Measurements from ENCODE around the gene FRMPD2. TPM values are rescaled to one million over a fixed set of nuclear protein-coding genes. Genes with fewer than 3 reads are reported as not detected.

The FRMPD2 gene
- total RNA-seq, 1 donor from 2014 or later, result not detected

GRCh38 chr10:48296576-48297098, 22.1 kb upstream of the FRMPD2 start:
- no peaks in the 10 kb centered on the region for H3K36me3 Mint-ChIP-seq (ENCODE audit: low read depth)
- no peak for DNase-seq (ENCODE audit: low spot score)
- H3K27me3 Mint-ChIP-seq (ENCODE audit: low read depth), result peaks cover 3% of the 10 kb centered on the region
- H3K4me3 Mint-ChIP-seq (ENCODE audit: unreplicated experiment), result no peak overlapping the region
- no peak for TF ChIP-seq CTCF (IDR thresholded peaks at IDR 0.05)
- no peaks in the 10 kb centered on the region for H3K4me1 Mint-ChIP-seq (ENCODE audit: low read depth)
- H3K9me3 Mint-ChIP-seq (ENCODE audit: low read depth), result no peaks in the 10 kb centered on the region
- no peak overlapping the region for H3K27ac Mint-ChIP-seq (ENCODE audit: unreplicated experiment)

GRCh38 chr10:48294431-48294830, 19.9 kb upstream of the FRMPD2 start:
- no peak overlapping the region for H3K4me3 Mint-ChIP-seq (ENCODE audit: unreplicated experiment)
- no peak for DNase-seq (ENCODE audit: low spot score)
- H3K9me3 Mint-ChIP-seq (ENCODE audit: low read depth), result no peaks in the 10 kb centered on the region
- no peak overlapping the region for H3K27ac Mint-ChIP-seq (ENCODE audit: unreplicated experiment)
- H3K36me3 Mint-ChIP-seq (ENCODE audit: low read depth), result no peaks in the 10 kb centered on the region
- H3K27me3 Mint-ChIP-seq (ENCODE audit: low read depth), result no peaks in the 10 kb centered on the region
- H3K4me1 Mint-ChIP-seq (ENCODE audit: low read depth), result peaks cover 4% of the 10 kb centered on the region
- TF ChIP-seq CTCF (IDR thresholded peaks at IDR 0.05), result no peak

GRCh38 chr10:48292616-48293015, 18.1 kb upstream of the FRMPD2 start:
- H3K27me3 Mint-ChIP-seq (ENCODE audit: low read depth), result no peaks in the 10 kb centered on the region
- no peaks in the 10 kb centered on the region for H3K36me3 Mint-ChIP-seq (ENCODE audit: low read depth)
- no peaks in the 10 kb centered on the region for H3K9me3 Mint-ChIP-seq (ENCODE audit: low read depth)
- no peak for TF ChIP-seq CTCF (IDR thresholded peaks at IDR 0.05)
- H3K27ac Mint-ChIP-seq (ENCODE audit: unreplicated experiment), result no peak overlapping the region
- H3K4me1 Mint-ChIP-seq (ENCODE audit: low read depth), result peaks cover 4% of the 10 kb centered on the region
- no peak for DNase-seq (ENCODE audit: low spot score)
- no peak overlapping the region for H3K4me3 Mint-ChIP-seq (ENCODE audit: unreplicated experiment)

- H3K27ac Mint-ChIP-seq (ENCODE audit: unreplicated experiment), result no peak overlapping the region
- no peak for TF ChIP-seq CTCF (IDR thresholded peaks at IDR 0.05)
These were observed 16.7 kb upstream of the FRMPD2 start for GRCh38 chr10:48291190-48291589.

GRCh38 chr10:48290286-48290685, 15.8 kb upstream of the FRMPD2 start:
- TF ChIP-seq CTCF (IDR thresholded peaks at IDR 0.05), result no peak
- Mint-ChIP-seq H3K27me3 (ENCODE audit: low read depth) (peaks cover 7% of the 10 kb centered on the region), H3K4me1 (ENCODE audit: low read depth) (peaks cover 4% of the 10 kb centered on the region), H3K27ac (ENCODE audit: unreplicated experiment) (no peak overlapping the region), H3K36me3 (ENCODE audit: low read depth) (no peaks in the 10 kb centered on the region), H3K9me3 (ENCODE audit: low read depth) (no peaks in the 10 kb centered on the region), H3K4me3 (ENCODE audit: unreplicated experiment) (no peak overlapping the region)
- no peak for DNase-seq (ENCODE audit: low spot score)

More at GRCh38 chr10:48291190-48291589, 16.7 kb upstream of the FRMPD2 start:
- no peaks in the 10 kb centered on the region for H3K27me3 Mint-ChIP-seq (ENCODE audit: low read depth)
- H3K36me3 Mint-ChIP-seq (ENCODE audit: low read depth), result no peaks in the 10 kb centered on the region
- H3K9me3 Mint-ChIP-seq (ENCODE audit: low read depth), result no peaks in the 10 kb centered on the region
- DNase-seq (ENCODE audit: low spot score), result no peak
- peaks cover 4% of the 10 kb centered on the region for H3K4me1 Mint-ChIP-seq (ENCODE audit: low read depth)
- no peak overlapping the region for H3K4me3 Mint-ChIP-seq (ENCODE audit: unreplicated experiment)
